LNCaP clone FGC (cell line): ENCODE data around the gene IL12A.

Source experiments
- DNase-seq: peaks from one replicate; pipeline ENCODE4 v3.0.0-alpha.2; 2011; ENCODE audit warnings: low read depth
- H3K4me3 ChIP-seq: 2 replicates; pipeline ENCODE4 v1.5.1; 2011; ENCODE audit warnings: mild to moderate bottlenecking, low read depth, low read length, control low read depth
- TF ChIP-seq, protein P1 (sequence below): IDR thresholded peaks from 2 replicates; pipeline ENCODE4 v1.5.1; 2012; ENCODE audit warnings: mild to moderate bottlenecking; ENCODE audit not compliant: control insufficient read depth, insufficient read depth; ENCODE audit errors: extremely low read depth

Gene IL12A

GRCh38 chr3:159977295-159977694, 11.3 kb upstream of the IL12A start:
- no peak overlapping the region for H3K4me3 ChIP-seq
- no peak for DNase-seq
- TF ChIP-seq, protein P1, sequence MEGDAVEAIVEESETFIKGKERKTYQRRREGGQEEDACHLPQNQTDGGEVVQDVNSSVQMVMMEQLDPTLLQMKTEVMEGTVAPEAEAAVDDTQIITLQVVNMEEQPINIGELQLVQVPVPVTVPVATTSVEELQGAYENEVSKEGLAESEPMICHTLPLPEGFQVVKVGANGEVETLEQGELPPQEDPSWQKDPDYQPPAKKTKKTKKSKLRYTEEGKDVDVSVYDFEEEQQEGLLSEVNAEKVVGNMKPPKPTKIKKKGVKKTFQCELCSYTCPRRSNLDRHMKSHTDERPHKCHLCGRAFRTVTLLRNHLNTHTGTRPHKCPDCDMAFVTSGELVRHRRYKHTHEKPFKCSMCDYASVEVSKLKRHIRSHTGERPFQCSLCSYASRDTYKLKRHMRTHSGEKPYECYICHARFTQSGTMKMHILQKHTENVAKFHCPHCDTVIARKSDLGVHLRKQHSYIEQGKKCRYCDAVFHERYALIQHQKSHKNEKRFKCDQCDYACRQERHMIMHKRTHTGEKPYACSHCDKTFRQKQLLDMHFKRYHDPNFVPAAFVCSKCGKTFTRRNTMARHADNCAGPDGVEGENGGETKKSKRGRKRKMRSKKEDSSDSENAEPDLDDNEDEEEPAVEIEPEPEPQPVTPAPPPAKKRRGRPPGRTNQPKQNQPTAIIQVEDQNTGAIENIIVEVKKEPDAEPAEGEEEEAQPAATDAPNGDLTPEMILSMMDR, result no peak

DNA sequence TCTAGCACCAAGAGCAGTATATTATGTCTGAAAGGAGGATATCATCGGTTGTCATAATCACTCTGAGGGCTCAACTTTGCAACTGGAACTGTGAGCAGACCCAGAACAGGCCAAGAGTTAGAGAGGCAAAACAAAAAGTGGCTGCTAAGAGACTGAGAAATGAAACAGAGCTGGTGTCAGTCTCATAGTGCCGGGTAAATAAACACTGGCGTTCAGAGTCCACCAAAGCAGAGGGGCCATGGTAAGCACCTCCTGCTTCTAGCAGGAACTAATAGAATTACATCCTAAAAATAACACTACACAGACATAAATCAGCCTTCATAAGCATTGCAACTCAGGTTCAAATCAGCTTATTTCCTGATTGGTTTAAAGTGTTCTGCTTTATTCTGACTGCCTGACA, 10.3 kb upstream of the IL12A start:
- no peak for DNase-seq
- H3K4me3 ChIP-seq, result no peak overlapping the region

GRCh38 chr3:159978918-159979703, 9.5 kb upstream of the IL12A start:
- TF ChIP-seq, protein P1, result no peak
- no peak overlapping the region for H3K4me3 ChIP-seq

More for the DNA sequence above, 10.3 kb upstream of the IL12A start:
- TF ChIP-seq, protein P1, result no peak

DNA sequence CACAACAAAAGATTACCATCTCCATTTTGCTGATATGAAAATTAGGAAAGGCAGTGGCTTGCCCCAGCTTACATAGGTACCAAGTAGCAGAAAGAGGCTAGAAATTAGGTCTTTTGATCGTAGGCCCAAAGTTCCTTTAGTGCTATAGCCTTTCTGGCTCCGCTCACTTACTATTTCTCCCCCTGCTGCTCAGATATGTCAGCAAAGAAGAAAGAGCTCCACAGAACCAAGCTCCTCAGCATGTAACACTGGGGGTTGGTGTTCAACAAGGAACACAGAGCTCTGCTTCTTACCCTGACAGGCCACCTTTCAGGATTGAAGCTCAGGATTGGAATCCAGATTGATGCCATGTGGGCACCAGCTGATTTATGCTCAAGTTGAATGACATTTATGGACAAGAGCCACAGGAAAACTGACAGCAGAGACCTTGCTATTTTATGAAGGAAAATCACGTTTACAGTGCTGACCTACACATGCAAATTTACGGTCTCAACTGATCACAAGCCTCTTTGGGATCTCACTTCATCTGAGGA, 6.1 kb upstream of the IL12A start:
- H3K4me3 ChIP-seq, result no peak overlapping the region
- no peak for DNase-seq
- TF ChIP-seq, protein P1, result no peak

More at GRCh38 chr3:159978918-159979703, 9.5 kb upstream of the IL12A start:
- DNase-seq, result no peak

GRCh38 chr3:159987291-159987711, 1.3 kb upstream of the IL12A start:
- H3K4me3 ChIP-seq, result no peak overlapping the region
- TF ChIP-seq, protein P1, result no peak
- DNase-seq, result no peak

GRCh38 chr3:159989973-159990846, 1.6 kb downstream of the IL12A start:
- peak; percentile 31 for DNase-seq

More at GRCh38 chr3:159989973-159990846, 1.6 kb downstream of the IL12A start:
- H3K4me3 ChIP-seq, result no peak overlapping the region
- TF ChIP-seq, protein P1, result no peak
